IMR-90 (cell line): ENCODE data around the gene ARHGAP10. TPM values are rescaled to one million over a fixed set of nuclear protein-coding genes. Genes with fewer than 3 reads are reported as not detected.

Source experiments
- ATAC-seq: fragments of 200-7000 bp; cut with Tn5 transposase; 2 replicates; pipeline ENCODE4 v1.9.1; 2020; ENCODE audit warnings: low read depth, mild to moderate bottlenecking, moderate library complexity
- BruUV-seq: library from RNA; stranded (reverse); fragments of 400-500 nt; replicated peaks from 2 replicates; lab custom pipeline; 2021; lab: Mats Ljungman, UMichigan
- CTCF ChIA-PET: fragments of 300-600 bp; formaldehyde crosslinking; extraction: SDS; loops from one replicate; lab custom pipeline; 2021; ENCODE audit warnings: antibody characterized with exemption; lab: Yijun Ruan, JAX
- POLR2A ChIA-PET: fragments of 300-600 bp; sonication (Branson Sonifier 250); formaldehyde crosslinking; loops from one replicate; lab custom pipeline; 2022; ENCODE audit warnings: antibody characterized with exemption; ENCODE audit not compliant: unreplicated experiment; lab: Charles Lee
- DNase-seq: peaks from one replicate; pipeline ENCODE4 v3.0.0; 2013
- H2AFZ ChIP-seq: replicated peaks from 2 replicates; pipeline ENCODE3; 2013; ENCODE audit warnings: low read length, mild to moderate bottlenecking; ENCODE audit not compliant: poor library complexity
- H2AK5ac ChIP-seq: 2 replicates; pipeline ENCODE4 v1.6.1; 2013; ENCODE audit warnings: low read depth, low read length, inconsistent platforms
- H2AK9ac ChIP-seq: replicated peaks from 2 replicates; pipeline ENCODE3; 2013; ENCODE audit warnings: mild to moderate bottlenecking, low read depth, low read length, moderate library complexity; ENCODE audit not compliant: poor library complexity
- H2BK120ac ChIP-seq: 2 replicates; pipeline ENCODE4 v1.6.1; 2013; ENCODE audit warnings: low read depth, low read length, inconsistent platforms
- H2BK15ac ChIP-seq: 3 replicates; pipeline ENCODE4 v1.6.1; 2013; ENCODE audit warnings: low read depth, low read length, inconsistent platforms
- H2BK20ac ChIP-seq: 2 replicates; pipeline ENCODE4 v1.6.1; 2013; ENCODE audit warnings: low read depth, mild to moderate bottlenecking, inconsistent platforms, low read length, moderate library complexity
- H2BK5ac ChIP-seq: 2 replicates; pipeline ENCODE4 v1.6.1; 2013; ENCODE audit warnings: mild to moderate bottlenecking, low read depth, low read length, inconsistent platforms; ENCODE audit not compliant: poor library complexity, severe bottlenecking
- H3K14ac ChIP-seq: replicated peaks from 2 replicates; pipeline ENCODE4 v1.6.1; 2013; ENCODE audit warnings: low read depth, low read length, inconsistent platforms
- H3K18ac ChIP-seq: 2 replicates; pipeline ENCODE4 v1.6.1; 2013; ENCODE audit warnings: low read depth, low read length, control low read depth
- H3K23ac ChIP-seq: 2 replicates; pipeline ENCODE4 v1.6.1; 2013; ENCODE audit warnings: low read depth, low read length, inconsistent platforms
- H3K27ac ChIP-seq: 2 replicates; pipeline ENCODE4 v1.5.1; 2013; ENCODE audit warnings: mild to moderate bottlenecking, control low read depth, low read length; ENCODE audit not compliant: insufficient read depth
- H3K27me3 ChIP-seq: 2 replicates; pipeline ENCODE4 v1.6.1; 2013; ENCODE audit warnings: low read length; ENCODE audit not compliant: control insufficient read depth, insufficient read depth
- H3K36me3 ChIP-seq: 2 replicates; pipeline ENCODE4 v1.6.1; 2013; ENCODE audit warnings: low read length, mixed read lengths; ENCODE audit not compliant: control insufficient read depth, insufficient read depth
- H3K4ac ChIP-seq: 2 replicates; pipeline ENCODE4 v1.6.1; 2013; ENCODE audit warnings: low read depth, low read length, inconsistent platforms
- H3K4me1 ChIP-seq: 2 replicates; pipeline ENCODE4 v1.6.1; 2013; ENCODE audit warnings: low read length, mixed read lengths; ENCODE audit not compliant: control insufficient read depth, insufficient read depth
- H3K4me2 ChIP-seq: 2 replicates; pipeline ENCODE4 v1.6.1; 2013; ENCODE audit warnings: low read depth, mild to moderate bottlenecking, control low read depth, low read length, moderate library complexity
- H3K4me3 ChIP-seq: 2 replicates; pipeline ENCODE4 v1.5.1; 2013; ENCODE audit warnings: low read depth, mild to moderate bottlenecking, control low read depth, low read length, moderate library complexity; ENCODE audit not compliant: insufficient read depth
- H3K56ac ChIP-seq: 2 replicates; pipeline ENCODE4 v1.6.1; 2013; ENCODE audit warnings: low read length, inconsistent platforms; ENCODE audit not compliant: insufficient read depth; ENCODE audit errors: extremely low read depth
- H3K79me1 ChIP-seq, 2 experiments: 2 replicates each; pipeline ENCODE4 v1.6.1; 2013; ENCODE audit warnings: low read length in 2 of 2, inconsistent platforms in 1 of 2, low read depth in 1 of 2
- H3K9ac ChIP-seq: 2 replicates; pipeline ENCODE4 v1.6.1; 2013; ENCODE audit warnings: low read depth, low read length, control low read depth
- H3K9me1 ChIP-seq: 2 replicates; pipeline ENCODE4 v1.6.1; 2013; ENCODE audit warnings: low read length, inconsistent platforms; ENCODE audit not compliant: insufficient read depth
- H3K9me3 ChIP-seq: 2 replicates; pipeline ENCODE4 v1.6.1; 2013; ENCODE audit warnings: low read length; ENCODE audit not compliant: control insufficient read depth, insufficient read depth
- H4K20me1 ChIP-seq: 2 replicates; pipeline ENCODE4 v1.6.1; 2013; ENCODE audit warnings: low read length, inconsistent platforms; ENCODE audit not compliant: insufficient read depth
- H4K5ac ChIP-seq: 2 replicates; pipeline ENCODE4 v1.6.1; 2013; ENCODE audit warnings: mild to moderate bottlenecking, low read depth, low read length, control low read depth
- H4K8ac ChIP-seq, 2 experiments: 2 replicates each; pipeline ENCODE4 v1.6.1; 2013; ENCODE audit warnings: low read depth in 2 of 2, low read length in 2 of 2, control low read depth in 1 of 2, inconsistent platforms in 1 of 2
- H4K91ac ChIP-seq: 2 replicates; pipeline ENCODE4 v1.6.1; 2013; ENCODE audit warnings: low read depth, low read length, inconsistent platforms; ENCODE audit not compliant: insufficient read depth
- BHLHE40 ChIP-seq: fragments of 150-350 bp; IDR thresholded peaks from 2 replicates; pipeline ENCODE4 v1.6.1; 2016; ENCODE audit warnings: mild to moderate bottlenecking, low read depth, low read length
- CEBPB ChIP-seq: IDR thresholded peaks from 2 replicates; pipeline ENCODE4 v1.6.1; 2012; ENCODE audit warnings: low read depth, low read length, improper control_type of control experiment
- POLR2A ChIP-seq: IDR thresholded peaks from 2 replicates; pipeline ENCODE4 v1.6.1; 2012; ENCODE audit warnings: mild to moderate bottlenecking, low read depth, low read length
- RCOR1 ChIP-seq: IDR thresholded peaks from 2 replicates; pipeline ENCODE4 v1.6.1; 2012; ENCODE audit warnings: mild to moderate bottlenecking, low read length, improper control_type of control experiment; ENCODE audit not compliant: insufficient replicate concordance
- SMC3 ChIP-seq: fragments of 150-350 bp; IDR thresholded peaks from 2 replicates; pipeline ENCODE4 v1.6.1; 2016; ENCODE audit warnings: low read depth, mild to moderate bottlenecking, antibody characterized with exemption, low read length, moderate library complexity
- USF2 ChIP-seq: fragments of 150-350 bp; IDR thresholded peaks from 2 replicates; pipeline ENCODE4 v1.6.1; 2017; ENCODE audit warnings: mild to moderate bottlenecking, antibody characterized with exemption, low read length, low read depth
- WGBS, 2 experiments: methylation state at CpG; one replicate each; pipeline versions ENCODE4 v1.1.5 to v1.1.7; 2013; ENCODE audit warnings: missing lambda C conversion rate in 2 of 2; ENCODE audit not compliant: insufficient read length in 1 of 2; ENCODE audit errors: extremely low coverage in 2 of 2; 5-methylcytosine and 5-hydroxymethylcytosine counted together
- dilution Hi-C: fragments of 300-500 bp; cut with HindIII; formaldehyde crosslinking; loops from one replicate; pipeline ENCODE4 v1.14.3; 2018; ENCODE audit warnings: low sequenced_read_pairs; ENCODE audit not compliant: unreplicated experiment
- in situ Hi-C: fragments of 300-500 bp; cut with MboI; formaldehyde crosslinking; loops from 3 replicates; pipeline ENCODE4 v1.14.3; 2019; ENCODE audit warnings: low sequenced_read_pairs, inconsistent platforms, mixed read lengths
- intact Hi-C: fragments of 100-400 bp; cut with micrococcal nuclease; formaldehyde crosslinking; loops from 2 replicates; pipeline ENCODE4 v1.10.0; 2022
- polyA plus RNA-seq, 3 experiments: library from polyadenylated mRNA; depleted of rRNA; stranded (reverse); fragments of >200 nt; gene quantifications; 2 replicates each; pipeline ENCODE4 v1.2.3, GENCODE V29; 2012; ENCODE audit warnings: low replicate concordance in 1 of 3
- total RNA-seq: library from RNA; depleted of rRNA; stranded (reverse); fragments of >200 nt; gene quantifications from 2 replicates; pipeline ENCODE4 v1.2.3, GENCODE V29; 2012
- TF ChIP-seq, protein P1 (sequence below): conservative IDR thresholded peaks from 2 replicates; pipeline ENCODE4 v1.5.1; 2012; ENCODE audit warnings: mild to moderate bottlenecking, low read depth, low read length, improper control_type of control experiment

The ARHGAP10 gene
- total and polyA plus RNA-seq, 2 of the 4 experiments (the other 2 are of a cell fraction) = 27.1 to 29.4 TPM

DNA sequence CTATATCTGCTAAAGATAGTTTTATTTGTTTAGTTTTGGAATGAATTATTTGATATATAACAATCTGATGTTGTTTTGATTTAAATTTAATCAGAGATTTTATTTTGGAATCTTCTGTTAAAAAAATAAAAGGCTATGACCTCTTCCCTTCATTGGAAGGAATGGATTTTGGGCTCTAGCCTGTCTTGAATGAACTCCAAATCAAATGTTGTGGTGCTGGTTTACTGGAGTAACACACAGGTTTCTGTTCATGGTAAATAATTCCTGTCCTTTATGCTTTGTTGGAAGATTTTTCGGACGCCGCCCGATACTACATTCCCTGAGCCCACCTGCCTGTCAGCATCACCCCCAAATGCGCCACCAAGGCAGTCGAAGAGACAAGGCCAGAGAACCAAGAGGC lies 291.1 kb downstream of the ARHGAP10 start:
- no peak overlapping the region for H2AK9ac ChIP-seq
- no peak overlapping the region for H3K18ac ChIP-seq
- ATAC-seq (no peak), DNase-seq (no peak)
- 100% methylated on average over 2 of the region's 6 CpGs; no CpG with 5 or more reads in 1 of the 2 experiments for WGBS, 2 experiments
- dilution Hi-C loops (no loop called here), in situ Hi-C loops (no loop called here), intact Hi-C loops (no loop called here)
- peaks cover 5% of the 10 kb centered on the region; the same call in 1 of the 2 replicates for H4K20me1 ChIP-seq
- no peak overlapping the region for H2AK5ac ChIP-seq
- no TSS peak for BruUV-seq
- H4K8ac ChIP-seq = no peak overlapping the region
- no peak overlapping the region for H3K56ac ChIP-seq
- H2BK15ac ChIP-seq = no peak overlapping the region
- no peaks in the 10 kb centered on the region for H3K4me1 ChIP-seq
- H3K9me3 ChIP-seq = no peaks in the 10 kb centered on the region
- peaks cover 6 to 17% of the 10 kb centered on the region in 2 experiments; a peak in 3 of 4 replicates for H3K79me1 ChIP-seq
- peaks cover 6% of the 10 kb centered on the region; the same call in 1 of the 2 replicates for H3K9me1 ChIP-seq
- no peak overlapping the region for H2BK20ac ChIP-seq
- H3K14ac ChIP-seq = no peak overlapping the region
- H2AFZ ChIP-seq = no peak overlapping the region
- no peaks in the 10 kb centered on the region for H3K27me3 ChIP-seq
- ChIA-PET POLR2A (no interaction called here), CTCF (no interaction called here)
- peaks cover 7% of the 10 kb centered on the region for H3K36me3 ChIP-seq
- H2BK120ac ChIP-seq = no peak overlapping the region
- H4K5ac ChIP-seq = no peak overlapping the region; the same call in 1 of the 2 replicates
- no peak overlapping the region for H2BK5ac ChIP-seq
- no peak overlapping the region for H3K4ac ChIP-seq
- H3K4me2 ChIP-seq = no peak overlapping the region
- H4K91ac ChIP-seq = no peak overlapping the region
- no peak overlapping the region for H3K4me3 ChIP-seq
- no peak overlapping the region for H3K27ac ChIP-seq
- H3K23ac ChIP-seq = no peak overlapping the region
- no peak overlapping the region for H3K9ac ChIP-seq
- TF ChIP-seq BHLHE40 (no peak), POLR2A (no peak), SMC3 (no peak), CEBPB (no peak), USF2 (no peak), RCOR1 (no peak)
- TF ChIP-seq, protein P1, sequence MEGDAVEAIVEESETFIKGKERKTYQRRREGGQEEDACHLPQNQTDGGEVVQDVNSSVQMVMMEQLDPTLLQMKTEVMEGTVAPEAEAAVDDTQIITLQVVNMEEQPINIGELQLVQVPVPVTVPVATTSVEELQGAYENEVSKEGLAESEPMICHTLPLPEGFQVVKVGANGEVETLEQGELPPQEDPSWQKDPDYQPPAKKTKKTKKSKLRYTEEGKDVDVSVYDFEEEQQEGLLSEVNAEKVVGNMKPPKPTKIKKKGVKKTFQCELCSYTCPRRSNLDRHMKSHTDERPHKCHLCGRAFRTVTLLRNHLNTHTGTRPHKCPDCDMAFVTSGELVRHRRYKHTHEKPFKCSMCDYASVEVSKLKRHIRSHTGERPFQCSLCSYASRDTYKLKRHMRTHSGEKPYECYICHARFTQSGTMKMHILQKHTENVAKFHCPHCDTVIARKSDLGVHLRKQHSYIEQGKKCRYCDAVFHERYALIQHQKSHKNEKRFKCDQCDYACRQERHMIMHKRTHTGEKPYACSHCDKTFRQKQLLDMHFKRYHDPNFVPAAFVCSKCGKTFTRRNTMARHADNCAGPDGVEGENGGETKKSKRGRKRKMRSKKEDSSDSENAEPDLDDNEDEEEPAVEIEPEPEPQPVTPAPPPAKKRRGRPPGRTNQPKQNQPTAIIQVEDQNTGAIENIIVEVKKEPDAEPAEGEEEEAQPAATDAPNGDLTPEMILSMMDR = no peak
